Suprapubic skin (tissue), 4 donors: Measurements from ENCODE around the gene GUCY1B1.

ENCODE experiments used
- EP300 ChIP-seq: sonication (generic); formaldehyde crosslinking; IDR thresholded peaks from one replicate; pipeline ENCODE4 v1.6.1; 2017; ENCODE audit warnings: antibody characterized with exemption
- POLR2A ChIP-seq, 2 donors: fragments of 450-650 bp; IDR thresholded peaks; one replicate each; pipeline ENCODE4 v1.6.1; 2017; ENCODE audit warnings: antibody characterized with exemption in 2 of 2, mild to moderate bottlenecking in 2 of 2, moderate library complexity in 2 of 2
- POLR2AphosphoS5 ChIP-seq, 3 donors: sonication (generic); formaldehyde crosslinking; IDR thresholded peaks; one replicate each; pipeline ENCODE4 v1.6.1; 2017; ENCODE audit warnings: antibody characterized with exemption in 3 of 3
- TF ChIP-seq, protein P1 (sequence below), 2 donors: fragments of 200-600 bp in 1 of 2; fragments of 450-650 bp in 1 of 2; sonication (generic) in 1 of 2; IDR thresholded peaks; one replicate each; pipeline ENCODE4 v1.5.1; 2016 to 2019; ENCODE audit warnings: antibody characterized with exemption in 2 of 2, mild to moderate bottlenecking in 1 of 2, moderate library complexity in 1 of 2

DNA sequence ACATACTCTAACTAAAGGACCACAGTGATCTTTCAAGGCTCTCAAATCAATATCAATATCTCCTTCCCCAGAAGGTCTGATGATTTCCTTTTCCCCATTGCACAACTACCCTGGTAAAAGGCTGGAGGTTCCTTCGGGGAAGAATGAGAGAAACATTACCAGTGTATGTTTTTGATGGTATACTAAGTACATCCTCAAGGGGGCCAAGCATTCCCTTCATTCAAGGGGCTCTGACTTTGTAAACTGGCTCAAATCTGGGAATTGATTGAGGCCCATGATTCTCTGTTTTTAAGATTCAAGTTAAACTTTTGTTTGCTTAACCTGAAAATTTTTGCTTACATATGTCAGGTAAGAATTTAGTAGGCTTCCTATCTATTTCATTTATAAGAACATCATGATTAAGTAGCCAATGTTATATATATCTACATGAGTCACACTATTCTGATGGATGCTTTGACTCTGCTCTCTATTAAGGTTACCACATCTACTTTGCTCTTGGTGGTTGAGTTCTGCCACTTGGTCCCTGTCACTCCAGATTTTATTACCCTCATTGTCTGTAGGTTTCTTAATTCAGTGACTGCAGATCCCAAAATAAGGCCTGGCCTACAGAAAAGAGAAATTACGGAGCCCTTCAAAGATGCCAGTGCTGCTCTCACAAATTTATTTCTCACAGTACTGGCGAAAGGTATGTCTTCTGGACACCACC lies 16.4 kb upstream of the GUCY1B1 start:
- no peak for TF ChIP-seq POLR2A (IDR thresholded peaks at IDR 0.05)
- TF ChIP-seq, protein P1, sequence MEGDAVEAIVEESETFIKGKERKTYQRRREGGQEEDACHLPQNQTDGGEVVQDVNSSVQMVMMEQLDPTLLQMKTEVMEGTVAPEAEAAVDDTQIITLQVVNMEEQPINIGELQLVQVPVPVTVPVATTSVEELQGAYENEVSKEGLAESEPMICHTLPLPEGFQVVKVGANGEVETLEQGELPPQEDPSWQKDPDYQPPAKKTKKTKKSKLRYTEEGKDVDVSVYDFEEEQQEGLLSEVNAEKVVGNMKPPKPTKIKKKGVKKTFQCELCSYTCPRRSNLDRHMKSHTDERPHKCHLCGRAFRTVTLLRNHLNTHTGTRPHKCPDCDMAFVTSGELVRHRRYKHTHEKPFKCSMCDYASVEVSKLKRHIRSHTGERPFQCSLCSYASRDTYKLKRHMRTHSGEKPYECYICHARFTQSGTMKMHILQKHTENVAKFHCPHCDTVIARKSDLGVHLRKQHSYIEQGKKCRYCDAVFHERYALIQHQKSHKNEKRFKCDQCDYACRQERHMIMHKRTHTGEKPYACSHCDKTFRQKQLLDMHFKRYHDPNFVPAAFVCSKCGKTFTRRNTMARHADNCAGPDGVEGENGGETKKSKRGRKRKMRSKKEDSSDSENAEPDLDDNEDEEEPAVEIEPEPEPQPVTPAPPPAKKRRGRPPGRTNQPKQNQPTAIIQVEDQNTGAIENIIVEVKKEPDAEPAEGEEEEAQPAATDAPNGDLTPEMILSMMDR (IDR thresholded peaks at IDR 0.05), result no peak
- TF ChIP-seq EP300, result no peak
- TF ChIP-seq POLR2AphosphoS5 (IDR thresholded peaks at IDR 0.05), result no peak
